ENCODE data around the gene TNFRSF6B.
A peak's percentile ranks its signal among the peaks of the same experiment; 100 is the strongest.

The TNFRSF6B gene

DNA sequence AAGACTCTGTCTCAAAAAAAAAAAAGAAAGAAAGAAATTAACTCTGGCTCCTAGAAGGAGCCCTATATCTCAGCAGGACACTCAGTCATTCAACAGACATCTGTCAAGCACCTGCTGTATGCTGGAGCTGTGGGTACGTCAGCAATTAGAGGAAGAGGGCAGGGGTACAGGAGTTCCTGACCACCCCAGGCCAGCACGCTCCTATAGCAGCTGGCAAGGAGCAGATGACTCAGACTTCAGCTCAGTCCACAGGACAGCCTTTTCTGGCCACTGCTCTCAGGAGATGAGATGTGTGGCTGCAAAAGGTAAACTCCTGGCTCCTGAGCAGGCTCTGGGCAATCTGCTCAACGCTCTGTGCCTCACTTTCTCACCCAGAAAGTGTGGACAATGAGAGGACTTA lies 40.0 kb upstream of the TNFRSF6B start:
- TF ChIP-seq CTCF (IDR thresholded peaks at IDR 0.05), result no peak
- Histone ChIP-seq H3K27me3 (ENCODE audit: control insufficient read depth, insufficient read depth, low read length) (no peaks in the 10 kb centered on the region), H2AFZ (no peak overlapping the region), H3K36me3 (ENCODE audit: control insufficient read depth, insufficient read depth, low read length) (no peaks in the 10 kb centered on the region), H3K27ac (no peak overlapping the region), H3K79me2 (peaks cover 20% of the 10 kb centered on the region), H3K4me2 (ENCODE audit: low read length) (no peak overlapping the region), H3K4me3 (ENCODE audit: low read depth, low read length) (no peak overlapping the region), H3K9ac (no peak overlapping the region), H3K4me1 (peaks cover 24% of the 10 kb centered on the region), H3K9me3 (ENCODE audit: control insufficient read depth, low read length) (no peaks in the 10 kb centered on the region)

- H3K36me3 ChIP-seq (ENCODE audit: control insufficient read depth, insufficient read depth, low read length), result no peaks in the 10 kb centered on the region
- no peaks in the 10 kb centered on the region for H3K9me3 ChIP-seq (ENCODE audit: control insufficient read depth, low read length)
- peak overlapping the region; percentile 82 for H3K27ac ChIP-seq
- H3K4me3 ChIP-seq (ENCODE audit: low read depth, low read length), result peak overlapping the region; percentile 99
- H3K79me2 ChIP-seq, result peaks cover 24% of the 10 kb centered on the region
- no peaks in the 10 kb centered on the region for H3K27me3 ChIP-seq (ENCODE audit: control insufficient read depth, insufficient read depth, low read length)
- H3K9ac ChIP-seq, result peak overlapping the region; percentile 61
- H2AFZ ChIP-seq, result peak overlapping the region; percentile 89
- peaks cover 17% of the 10 kb centered on the region for H3K4me1 ChIP-seq
- no peak for TF ChIP-seq CTCF (IDR thresholded peaks at IDR 0.05)
- peak overlapping the region; percentile 92 for H3K4me2 ChIP-seq (ENCODE audit: low read length)
Measured at GRCh38 chr20:63657260-63657936, 39.1 kb upstream of the TNFRSF6B start.

- Histone ChIP-seq H2AFZ (peak within 1 kb of the TSS; percentile 89), H3K4me3 (ENCODE audit: low read depth, low read length) (peak within 1 kb of the TSS; percentile 99), H3K4me2 (ENCODE audit: low read length) (peak within 1 kb of the TSS; percentile 92), H3K9me3 (ENCODE audit: control insufficient read depth, low read length) (no peaks in the 10 kb centered on the region), H3K27me3 (ENCODE audit: control insufficient read depth, insufficient read depth, low read length) (no peaks in the 10 kb centered on the region), H3K36me3 (ENCODE audit: control insufficient read depth, insufficient read depth, low read length) (no peaks in the 10 kb centered on the region), H3K79me2 (peaks cover 25% of the 10 kb centered on the region), H3K9ac (peak within 1 kb of the TSS; percentile 61), H3K4me1 (peaks cover 17% of the 10 kb centered on the region), H3K27ac (peak within 1 kb of the TSS; percentile 82)
- TF ChIP-seq CTCF (IDR thresholded peaks at IDR 0.05), result no peak
Measured at GRCh38 chr20:63657937-63658748, 38.3 kb upstream of the TNFRSF6B start, which contains the start of gene RTEL1. Gene RTEL1, plus strand, starts transcription at chr20:63658312. Its CDS starts 1,091 bp downstream, at chr20:63659403.

DNA sequence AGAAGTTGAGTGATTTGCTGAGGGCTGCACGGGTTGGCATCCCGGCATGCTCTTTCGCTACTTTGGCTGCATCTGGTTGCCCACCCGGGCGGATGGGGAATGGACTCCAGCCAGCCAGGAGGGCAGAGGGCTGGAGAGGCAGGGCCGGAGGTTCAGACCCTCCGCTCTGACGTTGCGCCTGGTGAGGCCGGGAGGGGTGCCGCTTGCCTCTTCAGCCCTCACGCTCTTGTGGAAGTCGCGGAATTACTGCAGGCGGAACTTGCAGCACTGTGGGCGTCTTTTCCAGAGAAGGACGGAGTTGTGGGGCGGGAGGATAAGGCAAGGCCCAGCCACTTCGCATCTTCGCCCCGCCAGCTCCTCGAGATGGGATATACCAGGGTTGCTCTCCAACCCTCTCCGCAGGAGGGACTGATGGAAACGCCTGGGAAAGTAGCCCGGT lies 37.7 kb upstream of the TNFRSF6B start:
- Histone ChIP-seq H3K9ac (no peak overlapping the region), H3K27ac (peak overlapping the region; percentile 82), H2AFZ (peak overlapping the region; percentile 89), H3K9me3 (ENCODE audit: control insufficient read depth, low read length) (no peaks in the 10 kb centered on the region), H3K4me1 (peaks cover 17% of the 10 kb centered on the region), H3K4me3 (ENCODE audit: low read depth, low read length) (peak overlapping the region; percentile 99), H3K79me2 (peaks cover 25% of the 10 kb centered on the region), H3K27me3 (ENCODE audit: control insufficient read depth, insufficient read depth, low read length) (no peaks in the 10 kb centered on the region), H3K36me3 (ENCODE audit: control insufficient read depth, insufficient read depth, low read length) (no peaks in the 10 kb centered on the region), H3K4me2 (ENCODE audit: low read length) (peak overlapping the region; percentile 92)
- TF ChIP-seq CTCF (IDR thresholded peaks at IDR 0.05), result no peak

Data from parathyroid adenoma (tissue), 2 donors.